ENCODE results near the gene SLC9A1. TPM values are rescaled to one million over a fixed set of nuclear protein-coding genes. Genes with fewer than 3 reads are reported as not detected.

SLC9A1 gene
- total RNA-seq, 3 donors from 2014 or later, result 6.1 to 14.2 (median 13.8) TPM

Other genes starting within 250 kb of the SLC9A1 start
- gene NR0B2, start 241.2 kb downstream of the SLC9A1 start, total RNA-seq, result not detected
- gene NUDC, start 233.4 kb downstream of the SLC9A1 start, total RNA-seq, result 10 to 100 TPM; 47.9 to 51.5 (median 49.4) TPM
- 10 to 100 TPM in 2 of 3 donors, not detected in 1; 10.8 to 22.2 TPM for gene KDF1, start 194.7 kb downstream of the SLC9A1 start, total RNA-seq
- 10 to 100 TPM in 2 of 3 donors, 1 to 10 TPM in 1; 1.6 to 27.8 (median 16.7) TPM for gene TRNP1, start 161.4 kb downstream of the SLC9A1 start, total RNA-seq
- gene TENT5B, start 142.3 kb downstream of the SLC9A1 start, total RNA-seq, result 10 to 100 TPM; 15.2 to 46.2 (median 23.9) TPM
- gene WDTC1, start 79.5 kb upstream of the SLC9A1 start, total RNA-seq, result 10 to 100 TPM; 31.5 to 34.2 (median 33.4) TPM
- 10 to 100 TPM; 20.0 to 28.0 (median 26.5) TPM for gene TMEM222, start 167.0 kb upstream of the SLC9A1 start, total RNA-seq
- 10 to 100 TPM in 2 of 3 donors, under 1 TPM in 1; 0.96 to 33.1 (median 22.3) TPM for gene SYTL1, start 186.9 kb upstream of the SLC9A1 start, total RNA-seq
- 10 to 100 TPM; 29.4 to 67.5 (median 52.0) TPM for gene MAP3K6, start 211.8 kb upstream of the SLC9A1 start, total RNA-seq
- gene FCN3, start 219.7 kb upstream of the SLC9A1 start, total RNA-seq, result 10 to 100 TPM in 1 of 3 donors, 1 to 10 TPM in 2; 6.0 to 10.5 (median 7.4) TPM
- gene CD164L2, start 228.2 kb upstream of the SLC9A1 start, total RNA-seq, result 1 to 10 TPM in 1 of 3 donors, under 1 TPM in 1, not detected in 1; 0.66 to 5.3 TPM
- gene GPR3, start 237.5 kb upstream of the SLC9A1 start, total RNA-seq, result under 1 TPM in 2 of 3 donors, not detected in 1; 0.16 to 0.66 TPM

Data from breast epithelium (tissue), 3 donors.